A549 (cell line): Measurements from ENCODE around the gene CACNA1I. TPM values are rescaled to one million over a fixed set of nuclear protein-coding genes. Genes with fewer than 3 reads are reported as not detected.

Experiments used
- ATAC-seq, 2 experiments: fragments of 200-7000 bp in 1 of 2; fragments of >200 bp in 1 of 2; cut with Nextera tagmentation in 1 of 2; cut with Tn5 transposase in 1 of 2; 3 replicates each; pipeline versions ENCODE4 v1.8.0 to v1.9.1; 2018 to 2020; ENCODE audit warnings: mild to moderate bottlenecking in 1 of 2, moderate library complexity in 1 of 2
- CTCF ChIA-PET: fragments of 300-600 bp; sonication (Branson Sonifier 250); formaldehyde crosslinking; extraction: SDS; loops from one replicate; lab custom pipeline; 2021; ENCODE audit warnings: antibody characterized with exemption, inconsistent platforms; lab: Yijun Ruan, JAX
- POLR2A ChIA-PET: fragments of 350-600 bp; formaldehyde crosslinking; extraction: SDS; loops from one replicate; lab custom pipeline; 2021; ENCODE audit warnings: antibody characterized with exemption, inconsistent platforms; lab: Yijun Ruan, JAX
- DNase-seq, 2 experiments: peaks; one replicate each; pipeline versions ENCODE4 v3.0.0 to v3.0.0-alpha.2; 2011 to 2016; ENCODE audit warnings: low read depth in 1 of 2, low spot score in 1 of 2
- FAIRE-seq: peaks from 2 replicates; lab custom pipeline; 2011; peaks lifted over from hg19 to GRCh38; lab: Jason Lieb, UNC
- H3K27ac ChIP-seq, 2 experiments: fragments of >200 bp; sonication (Bioruptor Twin); formaldehyde crosslinking; 3 replicates each; pipeline ENCODE4 v1.5.1; 2016 to 2017
- H3K4me1 ChIP-seq: fragments of >200 bp; sonication (Bioruptor Twin); formaldehyde crosslinking; 3 replicates; pipeline ENCODE4 v1.6.1; 2016
- H3K4me2 ChIP-seq: fragments of >200 bp; sonication (Bioruptor Twin); formaldehyde crosslinking; 3 replicates; pipeline ENCODE4 v1.6.1; 2016
- H3K4me3 ChIP-seq: fragments of >200 bp; sonication (Bioruptor Twin); formaldehyde crosslinking; 3 replicates; pipeline ENCODE4 v1.5.1; 2016
- H3K9me3 ChIP-seq: fragments of >200 bp; sonication (Bioruptor Twin); formaldehyde crosslinking; 3 replicates; pipeline ENCODE4 v1.6.1; 2016
- E2F6 ChIP-seq: IDR thresholded peaks from 2 replicates; pipeline ENCODE4 v1.6.1; 2012; ENCODE audit warnings: low read depth, borderline replicate concordance
- EHF ChIP-seq: fragments of 250-450 bp; sonication (Bioruptor Pico); IDR thresholded peaks from 2 replicates; pipeline ENCODE4 v1.5.0; 2020; ENCODE audit warnings: mild to moderate bottlenecking
- EHMT2 ChIP-seq: fragments of 200-600 bp; sonication (generic); IDR thresholded peaks from 2 replicates; pipeline ENCODE4 v1.6.1; 2016; ENCODE audit warnings: antibody characterized with exemption, low read depth, mild to moderate bottlenecking, moderate library complexity
- ELK1 ChIP-seq: fragments of 150-350 bp; IDR thresholded peaks from 2 replicates; pipeline ENCODE4 v1.6.1; 2014; ENCODE audit warnings: low read depth, mild to moderate bottlenecking, low read length
- GATA3 ChIP-seq: IDR thresholded peaks from 2 replicates; pipeline ENCODE4 v1.6.1; 2012; ENCODE audit warnings: borderline replicate concordance
- HEYL ChIP-seq: fragments of 250-450 bp; sonication (Bioruptor Pico); IDR thresholded peaks from 2 replicates; pipeline ENCODE4 v1.8.0; 2021; ENCODE audit warnings: mild to moderate bottlenecking, moderate library complexity
- KDM5A ChIP-seq: fragments of 200-600 bp; sonication (generic); IDR thresholded peaks from 2 replicates; pipeline ENCODE4 v1.6.1; 2016; ENCODE audit warnings: antibody characterized with exemption, mild to moderate bottlenecking
- MAFK ChIP-seq: fragments of 450-650 bp; IDR thresholded peaks from 2 replicates; pipeline ENCODE4 v1.6.1; 2014; ENCODE audit not compliant: partially characterized antibody
- MAZ ChIP-seq: fragments of 150-350 bp; IDR thresholded peaks from 2 replicates; pipeline ENCODE4 v1.6.1; 2014; ENCODE audit warnings: antibody characterized with exemption, low read depth, low read length, borderline replicate concordance
- NFE2L2 ChIP-seq: fragments of 150-350 bp; conservative IDR thresholded peaks from 2 replicates; pipeline ENCODE4 v1.6.1; 2014; ENCODE audit warnings: low read length
- NPAS2 ChIP-seq: fragments of 250-450 bp; sonication (Bioruptor Pico); IDR thresholded peaks from 2 replicates; pipeline ENCODE4 v1.8.0; 2022; ENCODE audit warnings: mild to moderate bottlenecking, moderate library complexity, borderline replicate concordance
- POLR2A ChIP-seq: IDR thresholded peaks from 2 replicates; pipeline ENCODE4 v1.6.1; 2012; ENCODE audit warnings: mild to moderate bottlenecking, low read length
- RARB ChIP-seq: fragments of 250-450 bp; sonication (Bioruptor Pico); IDR thresholded peaks from 2 replicates; pipeline ENCODE4 v1.8.0; 2021; ENCODE audit warnings: mild to moderate bottlenecking, moderate library complexity
- RNF2 ChIP-seq: fragments of 200-600 bp; sonication (generic); IDR thresholded peaks from 2 replicates; pipeline ENCODE4 v1.6.1; 2016; ENCODE audit warnings: low read depth, mild to moderate bottlenecking, antibody characterized with exemption, moderate library complexity, borderline replicate concordance
- SREBF2 ChIP-seq: fragments of 450-650 bp; IDR thresholded peaks from 2 replicates; pipeline ENCODE4 v1.6.1; 2014; ENCODE audit warnings: mild to moderate bottlenecking, moderate library complexity
- TFCP2L1 ChIP-seq: fragments of 250-450 bp; sonication (Bioruptor Pico); IDR thresholded peaks from 2 replicates; pipeline ENCODE4 v1.5.0; 2021; ENCODE audit warnings: mild to moderate bottlenecking
- ZFP36 ChIP-seq: fragments of 450-650 bp; IDR thresholded peaks from 2 replicates; pipeline ENCODE4 v1.6.1; 2014; ENCODE audit warnings: borderline replicate concordance; ENCODE audit not compliant: partially characterized antibody
- ZNF302 ChIP-seq: fragments of 250-450 bp; sonication (Bioruptor Pico); IDR thresholded peaks from 2 replicates; pipeline ENCODE4 v1.9.0; 2021; ENCODE audit warnings: inconsistent platforms, mild to moderate bottlenecking, moderate library complexity
- ZSCAN20 ChIP-seq: fragments of 250-450 bp; sonication (Bioruptor Pico); IDR thresholded peaks from 2 replicates; pipeline ENCODE4 v1.8.0; 2022; ENCODE audit warnings: mild to moderate bottlenecking, moderate library complexity
- WGBS: methylation state at CpG from one replicate; pipeline ENCODE4 v1.1.6; 2017; ENCODE audit errors: missing lambda C conversion rate; 5-methylcytosine and 5-hydroxymethylcytosine counted together
- polyA plus RNA-seq, 4 experiments: library from polyadenylated mRNA; depleted of rRNA in 3 of 4; stranded (reverse); fragments of >200 nt; fragmentation: RNase III in 1 of 4; extraction: RNeasy Plus Mini Kit Qiagen cat#74134 plus additional on column Dnase treatment in 1 of 4; gene quantifications; 2 replicates in 3 of 4; 3 replicates in 1 of 4; pipeline ENCODE4 v1.2.3, GENCODE V29; 2011 to 2017
- TF ChIP-seq, protein P1 (sequence below): fragments of >200 bp; sonication (Bioruptor Twin); formaldehyde crosslinking; IDR thresholded peaks from 3 replicates; pipeline ENCODE4 v1.6.1; 2016
- TF ChIP-seq, protein P2 (sequence below): fragments of 450-650 bp; IDR thresholded peaks from 2 replicates; pipeline ENCODE4 v1.6.1; 2014; ENCODE audit warnings: antibody characterized with exemption

Gene CACNA1I
- polyA plus RNA-seq, 2 of the 4 experiments (the other 2 are of a cell fraction), result 0.03 to 0.13 TPM

- no peaks in the 10 kb centered on the region for H3K4me1 ChIP-seq
- peak in 1 of 2 experiments; percentile 49; a peak in 3 of 6 replicates for ATAC-seq
- ChIA-PET CTCF (interaction anchor here (0.6 kb wide), 1 partner anchor 636 kb away, joined by 4 read pairs; no protein-coding TSS in a partner anchor), POLR2A (no interaction called here)
- DNase-seq, result peak in 1 of 2 experiments; percentile 19
- H3K27ac ChIP-seq, result no peak overlapping the region
- H3K4me3 ChIP-seq, result no peak overlapping the region
- FAIRE-seq, result no peak
- TF ChIP-seq RARB (CRISPR knock-in tag) (no peak), ZNF302 (CRISPR knock-in tag) (no peak), NPAS2 (no peak), ELK1 (no peak), NFE2L2 (no peak), EHMT2 (no peak), RNF2 (no peak), POLR2A (no peak), MAZ (no peak), ZSCAN20 (CRISPR knock-in tag) (no peak), KDM5A (no peak)
- TF ChIP-seq, protein P1, sequence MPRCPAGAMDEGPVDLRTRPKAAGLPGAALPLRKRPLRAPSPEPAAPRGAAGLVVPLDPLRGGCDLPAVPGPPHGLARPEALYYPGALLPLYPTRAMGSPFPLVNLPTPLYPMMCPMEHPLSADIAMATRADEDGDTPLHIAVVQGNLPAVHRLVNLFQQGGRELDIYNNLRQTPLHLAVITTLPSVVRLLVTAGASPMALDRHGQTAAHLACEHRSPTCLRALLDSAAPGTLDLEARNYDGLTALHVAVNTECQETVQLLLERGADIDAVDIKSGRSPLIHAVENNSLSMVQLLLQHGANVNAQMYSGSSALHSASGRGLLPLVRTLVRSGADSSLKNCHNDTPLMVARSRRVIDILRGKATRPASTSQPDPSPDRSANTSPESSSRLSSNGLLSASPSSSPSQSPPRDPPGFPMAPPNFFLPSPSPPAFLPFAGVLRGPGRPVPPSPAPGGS, result no peak
- no peaks in the 10 kb centered on the region for H3K9me3 ChIP-seq
- WGBS, result 55% methylated on average over 3 of the region's 8 CpGs
- H3K4me2 ChIP-seq, result no peak overlapping the region
Observed at GRCh38 chr22:39655004-39655579, 84.5 kb downstream of the CACNA1I start.

DNA sequence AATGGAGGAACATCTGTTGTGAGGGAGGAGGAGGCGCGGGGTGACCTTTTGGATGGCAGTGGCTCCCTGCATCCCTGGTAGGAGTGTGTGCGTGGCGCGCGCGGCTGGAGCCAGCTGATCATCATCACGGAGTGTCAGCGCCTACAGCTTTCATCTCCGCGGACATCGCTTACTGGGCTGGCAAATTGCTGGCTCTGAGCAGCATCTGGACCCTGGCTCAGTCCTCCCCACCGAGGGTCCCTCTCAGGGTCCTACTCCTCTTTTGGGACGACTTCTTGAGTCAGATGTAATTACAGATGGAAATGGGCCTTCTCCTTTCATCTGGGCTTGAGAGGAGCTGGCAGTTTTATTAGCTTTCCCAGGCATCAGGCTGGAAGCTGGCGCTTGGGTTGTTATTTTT lies 85.3 kb downstream of the CACNA1I start:
- ATAC-seq (no peak), DNase-seq (no peak), FAIRE-seq (no peak)
- Histone ChIP-seq H3K4me1 (no peaks in the 10 kb centered on the region), H3K4me2 (no peak overlapping the region), H3K27ac (no peak overlapping the region), H3K9me3 (no peaks in the 10 kb centered on the region), H3K4me3 (no peak overlapping the region)
- ChIA-PET POLR2A (no interaction called here), CTCF (interaction anchor here (0.5 kb wide), 1 partner anchor 793 kb away, joined by 3 read pairs; no protein-coding TSS in a partner anchor)
- WGBS, result 70% methylated on average over 15 of the region's 15 CpGs
- TF ChIP-seq, protein P2, sequence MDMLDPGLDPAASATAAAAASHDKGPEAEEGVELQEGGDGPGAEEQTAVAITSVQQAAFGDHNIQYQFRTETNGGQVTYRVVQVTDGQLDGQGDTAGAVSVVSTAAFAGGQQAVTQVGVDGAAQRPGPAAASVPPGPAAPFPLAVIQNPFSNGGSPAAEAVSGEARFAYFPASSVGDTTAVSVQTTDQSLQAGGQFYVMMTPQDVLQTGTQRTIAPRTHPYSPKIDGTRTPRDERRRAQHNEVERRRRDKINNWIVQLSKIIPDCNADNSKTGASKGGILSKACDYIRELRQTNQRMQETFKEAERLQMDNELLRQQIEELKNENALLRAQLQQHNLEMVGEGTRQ, result no peak
- TF ChIP-seq GATA3 (no peak), MAFK (no peak), SREBF2 (no peak), TFCP2L1 (CRISPR knock-in tag) (no peak), EHF (CRISPR knock-in tag) (no peak), HEYL (CRISPR knock-in tag) (no peak), ZFP36 (no peak), E2F6 (no peak)
- TF ChIP-seq, protein P1, result no peak
